Measurements from ENCODE around the gene CDIP1.
A peak's percentile ranks its signal among the peaks of the same experiment; 100 is the strongest.

The CDIP1 gene

DNA sequence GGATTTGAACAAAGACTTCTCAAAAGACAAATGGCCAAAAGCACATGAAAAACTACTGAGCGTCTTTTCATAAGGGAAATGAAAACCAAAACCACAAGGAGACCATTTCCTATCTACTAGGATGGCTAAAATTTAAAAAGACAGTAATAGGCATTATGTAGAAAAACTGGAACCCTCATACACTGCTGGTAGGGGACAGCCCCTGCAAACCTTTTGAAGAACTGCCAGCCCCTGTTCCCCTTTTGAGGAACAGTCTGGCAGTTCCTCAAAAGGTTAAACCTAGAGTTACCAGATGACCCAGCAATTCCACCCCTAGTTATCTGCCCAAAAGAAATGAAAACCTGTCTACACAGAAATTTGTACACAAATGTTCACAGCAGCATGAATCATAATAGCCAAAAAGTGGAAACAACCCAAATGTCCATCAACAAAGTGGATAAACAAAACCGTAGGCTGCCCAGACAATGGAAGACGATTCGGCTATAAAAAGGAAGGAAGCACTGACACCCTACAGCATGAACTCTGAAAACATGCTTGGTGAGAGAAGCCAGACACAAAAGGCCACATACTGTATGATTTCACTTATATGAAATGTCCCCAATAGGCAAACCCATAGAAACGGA is 22.9 kb downstream of the CDIP1 start:
- Histone ChIP-seq H3K4me1 (ENCODE audit: low read length) (peaks cover 55% of the 10 kb centered on the region), H3K9me2 (replicated peaks; ENCODE audit: insufficient read depth, low read length) (no peaks in the 10 kb centered on the region), H3K9ac (ENCODE audit: low read length) (peak overlapping the region; percentile 72), H3K4me3 (ENCODE audit: low read length) (peak overlapping the region; percentile 28), H3F3A (ENCODE audit: insufficient read depth, low read length) (peaks cover 45% of the 10 kb centered on the region), H3K27me3 (replicated peaks; ENCODE audit: insufficient read depth, low read length) (no peaks in the 10 kb centered on the region), H3K4me2 (ENCODE audit: low read depth, low read length) (peak overlapping the region; percentile 75), H3K79me2 (ENCODE audit: low read length) (peaks cover 83% of the 10 kb centered on the region), H4K20me1 (ENCODE audit: insufficient read depth, low read length) (no peaks in the 10 kb centered on the region), H2AFZ (ENCODE audit: low read length) (no peak overlapping the region), H3K27ac (ENCODE audit: low read length) (peak overlapping the region; percentile 87), H3K9me3 (replicated peaks; ENCODE audit: insufficient read depth, low read length) (no peaks in the 10 kb centered on the region), H3K36me3 (replicated peaks; ENCODE audit: insufficient read depth, low read length) (no peaks in the 10 kb centered on the region)
- peak; percentile 79 for DNase-seq
- TF ChIP-seq EZH2 (optimal IDR thresholded peaks at IDR 0.05; ENCODE audit: low read depth, low read length) (no peak), EZH2phosphoT487 (IDR thresholded peaks at IDR 0.05; ENCODE audit: low read length) (no peak)
- TF ChIP-seq, protein P1, sequence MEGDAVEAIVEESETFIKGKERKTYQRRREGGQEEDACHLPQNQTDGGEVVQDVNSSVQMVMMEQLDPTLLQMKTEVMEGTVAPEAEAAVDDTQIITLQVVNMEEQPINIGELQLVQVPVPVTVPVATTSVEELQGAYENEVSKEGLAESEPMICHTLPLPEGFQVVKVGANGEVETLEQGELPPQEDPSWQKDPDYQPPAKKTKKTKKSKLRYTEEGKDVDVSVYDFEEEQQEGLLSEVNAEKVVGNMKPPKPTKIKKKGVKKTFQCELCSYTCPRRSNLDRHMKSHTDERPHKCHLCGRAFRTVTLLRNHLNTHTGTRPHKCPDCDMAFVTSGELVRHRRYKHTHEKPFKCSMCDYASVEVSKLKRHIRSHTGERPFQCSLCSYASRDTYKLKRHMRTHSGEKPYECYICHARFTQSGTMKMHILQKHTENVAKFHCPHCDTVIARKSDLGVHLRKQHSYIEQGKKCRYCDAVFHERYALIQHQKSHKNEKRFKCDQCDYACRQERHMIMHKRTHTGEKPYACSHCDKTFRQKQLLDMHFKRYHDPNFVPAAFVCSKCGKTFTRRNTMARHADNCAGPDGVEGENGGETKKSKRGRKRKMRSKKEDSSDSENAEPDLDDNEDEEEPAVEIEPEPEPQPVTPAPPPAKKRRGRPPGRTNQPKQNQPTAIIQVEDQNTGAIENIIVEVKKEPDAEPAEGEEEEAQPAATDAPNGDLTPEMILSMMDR (IDR thresholded peaks at IDR 0.05; ENCODE audit: low read length), result no peak

DNA sequence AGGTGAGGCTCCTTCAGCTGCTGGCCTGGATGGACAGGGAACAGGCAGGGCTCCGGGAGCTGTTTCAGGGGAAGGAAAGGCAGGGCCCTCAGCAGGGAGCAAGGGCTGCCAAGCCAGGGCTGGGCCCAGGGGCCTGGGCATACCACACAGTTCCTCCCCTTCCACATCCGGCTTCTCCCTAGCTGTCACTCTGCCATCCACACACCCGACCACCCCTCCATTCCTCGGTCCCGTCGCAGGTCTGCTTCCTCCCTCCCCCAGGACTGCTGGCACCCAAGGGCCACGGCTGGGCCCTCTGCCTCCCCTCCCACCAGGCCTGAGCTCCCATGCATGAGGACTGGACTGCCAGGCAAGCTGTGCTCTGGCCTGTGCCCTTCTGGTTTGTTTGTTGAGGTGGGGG is 24.0 kb downstream of the CDIP1 start:
- Histone ChIP-seq H3K36me3 (replicated peaks; ENCODE audit: insufficient read depth, low read length) (no peaks in the 10 kb centered on the region), H3F3A (ENCODE audit: insufficient read depth, low read length) (peaks cover 45% of the 10 kb centered on the region), H3K9ac (ENCODE audit: low read length) (peak overlapping the region; percentile 72), H3K4me3 (ENCODE audit: low read length) (peak overlapping the region; percentile 28), H3K9me2 (replicated peaks; ENCODE audit: insufficient read depth, low read length) (no peaks in the 10 kb centered on the region), H3K4me1 (ENCODE audit: low read length) (peaks cover 55% of the 10 kb centered on the region), H3K27me3 (replicated peaks; ENCODE audit: insufficient read depth, low read length) (no peaks in the 10 kb centered on the region), H4K20me1 (ENCODE audit: insufficient read depth, low read length) (no peaks in the 10 kb centered on the region), H3K4me2 (ENCODE audit: low read depth, low read length) (peak overlapping the region; percentile 75), H3K9me3 (replicated peaks; ENCODE audit: insufficient read depth, low read length) (no peaks in the 10 kb centered on the region), H3K79me2 (ENCODE audit: low read length) (peaks cover 81% of the 10 kb centered on the region), H2AFZ (ENCODE audit: low read length) (no peak overlapping the region), H3K27ac (ENCODE audit: low read length) (peak overlapping the region; percentile 87)
- TF ChIP-seq, protein P1 (IDR thresholded peaks at IDR 0.05; ENCODE audit: low read length), result no peak
- TF ChIP-seq EZH2 (optimal IDR thresholded peaks at IDR 0.05; ENCODE audit: low read depth, low read length) (no peak), EZH2phosphoT487 (IDR thresholded peaks at IDR 0.05; ENCODE audit: low read length) (no peak)
- peak; percentile 8 for DNase-seq

- Histone ChIP-seq H3K9me3 (replicated peaks; ENCODE audit: insufficient read depth, low read length) (no peaks in the 10 kb centered on the region), H4K20me1 (ENCODE audit: insufficient read depth, low read length) (no peaks in the 10 kb centered on the region), H3K9ac (ENCODE audit: low read length) (peak overlapping the region; percentile 72), H3F3A (ENCODE audit: insufficient read depth, low read length) (peaks cover 42% of the 10 kb centered on the region), H3K79me2 (ENCODE audit: low read length) (peaks cover 79% of the 10 kb centered on the region), H3K36me3 (replicated peaks; ENCODE audit: insufficient read depth, low read length) (no peaks in the 10 kb centered on the region), H3K4me3 (ENCODE audit: low read length) (peak overlapping the region; percentile 28), H3K9me2 (replicated peaks; ENCODE audit: insufficient read depth, low read length) (no peaks in the 10 kb centered on the region), H3K27ac (ENCODE audit: low read length) (peak overlapping the region; percentile 87), H3K4me1 (ENCODE audit: low read length) (peaks cover 55% of the 10 kb centered on the region), H2AFZ (ENCODE audit: low read length) (no peak overlapping the region), H3K27me3 (replicated peaks; ENCODE audit: insufficient read depth, low read length) (no peaks in the 10 kb centered on the region), H3K4me2 (ENCODE audit: low read depth, low read length) (peak overlapping the region; percentile 75)
- DNase-seq, result no peak
- TF ChIP-seq EZH2phosphoT487 (IDR thresholded peaks at IDR 0.05; ENCODE audit: low read length) (no peak), EZH2 (optimal IDR thresholded peaks at IDR 0.05; ENCODE audit: low read depth, low read length) (no peak)
- TF ChIP-seq, protein P1 (IDR thresholded peaks at IDR 0.05; ENCODE audit: low read length), result no peak
Measured at GRCh38 chr16:4513881-4514280, 24.7 kb downstream of the CDIP1 start.

Measured in MM.1S (cell line).